Right ventricle myocardium inferior (tissue), 1 donor: ENCODE data around the gene ANTXR2. TPM values are rescaled to one million over a fixed set of nuclear protein-coding genes. Genes with fewer than 3 reads are reported as not detected.

Source experiments
- ATAC-seq: fragments of 200-7000 bp; cut with Tn5 transposase; one replicate; pipeline ENCODE4 v1.9.1; 2020; ENCODE audit warnings: mild to moderate bottlenecking, moderate library complexity
- DNase-seq: peaks from one replicate; pipeline ENCODE4 v3.0.0; 2021; ENCODE audit errors: missing footprints
- intact Hi-C: fragments of 100-400 bp; cut with DNase I; formaldehyde crosslinking; loops from one replicate; pipeline ENCODE4 v1.11.0; 2022
- total RNA-seq: library from RNA; stranded (reverse); fragmentation: NEBNext Ultra II Directional; extraction: Animal tissue kit (Norgen Biotek cat#: 25700); gene quantifications from one replicate; pipeline ENCODE4 v1.2.1, GENCODE V29; 2021
- donor health status: DM: no; HTN: yes; CAD: no; lungs with severe emphysema.

ANTXR2 gene
- total RNA-seq, 1 donor from 2014 or later: 48.1 TPM

GRCh38 chr4:79863333-79863732, 209.7 kb downstream of the ANTXR2 start:
- peak; percentile 58 for ATAC-seq
- intact Hi-C loops: loop anchor here (10.0 kb wide), 1 partner anchor 99 kb away; no protein-coding TSS in a partner anchor
- DNase-seq: no peak

GRCh38 chr4:79862821-79863220, 210.2 kb downstream of the ANTXR2 start:
- ATAC-seq (peak; percentile 95), DNase-seq (no peak)
- intact Hi-C loops: loop anchor here (10.0 kb wide), 1 partner anchor 98 kb away; no protein-coding TSS in a partner anchor

GRCh38 chr4:79857811-79858210, 215.2 kb downstream of the ANTXR2 start:
- DNase-seq: no peak
- ATAC-seq: no peak
- intact Hi-C loops: no loop called here

- intact Hi-C loops: no loop called here
- no peak for DNase-seq
- no peak for ATAC-seq
Measured at GRCh38 chr4:79856196-79856595, 216.8 kb downstream of the ANTXR2 start.

- ATAC-seq: no peak
Measured at GRCh38 chr4:79854856-79855502, 218.1 kb downstream of the ANTXR2 start.

GRCh38 chr4:79852305-79852730, 220.7 kb downstream of the ANTXR2 start:
- ATAC-seq (peak; percentile 93), DNase-seq (peak; percentile 53)
- intact Hi-C loops: no loop called here

More at GRCh38 chr4:79854856-79855502, 218.1 kb downstream of the ANTXR2 start:
- DNase-seq: no peak
- intact Hi-C loops: no loop called here

GRCh38 chr4:79851625-79852304, 221.3 kb downstream of the ANTXR2 start:
- DNase-seq: no peak
- ATAC-seq: peak; percentile 53
- intact Hi-C loops: no loop called here

Other genes with a start within 250 kb of the ANTXR2 start
- gene PRDM8, start 124.3 kb upstream of the ANTXR2 start, total RNA-seq: 1.2 TPM
- gene FGF5, start 193.4 kb upstream of the ANTXR2 start, total RNA-seq: 1.6 TPM